HEK293 (cell line): Measurements from ENCODE around the gene ITFG2.

ENCODE experiments used
- CTCF ChIA-PET: fragments of 350-600 bp; formaldehyde crosslinking; extraction: SDS; loops from one replicate; lab custom pipeline; 2021; ENCODE audit warnings: antibody characterized with exemption; lab: Yijun Ruan, JAX
- POLR2A ChIA-PET: fragments of 300-600 bp; formaldehyde crosslinking; extraction: SDS; loops from one replicate; lab custom pipeline; 2020; ENCODE audit warnings: antibody characterized with exemption, inconsistent platforms; lab: Yijun Ruan, JAX
- H3K27ac ChIP-seq: fragments of 200-500 bp; sonication (Bioruptor generic); 2 replicates; pipeline ENCODE4 v1.5.1; 2014; ENCODE audit warnings: low read depth, low read length, control low read depth, inconsistent platforms; ENCODE audit errors: extremely low read depth
- H3K36me3 ChIP-seq, 2 experiments: fragments of 200-500 bp in 1 of 2; sonication (Bioruptor generic) in 1 of 2; 1 replicate in 1 of 2; 2 replicates in 1 of 2; pipeline ENCODE4 v1.5.1; 2014 to 2017; ENCODE audit warnings: inconsistent platforms in 2 of 2, low read length in 2 of 2; ENCODE audit not compliant: control insufficient read depth in 2 of 2, insufficient read depth in 1 of 2
- H3K4me1 ChIP-seq: fragments of 200-500 bp; sonication (Bioruptor generic); 2 replicates; pipeline ENCODE4 v1.5.1; 2014; ENCODE audit warnings: mild to moderate bottlenecking, low read length, inconsistent platforms; ENCODE audit not compliant: control insufficient read depth, insufficient read depth
- H3K4me3 ChIP-seq: 2 replicates; pipeline ENCODE4 v1.5.1; 2011; ENCODE audit warnings: low read depth, mild to moderate bottlenecking, control low read depth, low read length, moderate library complexity
- H3K9me3 ChIP-seq: fragments of 200-500 bp; sonication (Bioruptor generic); 2 replicates; pipeline ENCODE4 v1.5.1; 2014; ENCODE audit warnings: low read depth, low read length, inconsistent platforms; ENCODE audit not compliant: control insufficient read depth, insufficient read depth
- EGR2 ChIP-seq: fragments of 450-650 bp; formaldehyde crosslinking; IDR thresholded peaks from 2 replicates; pipeline ENCODE4 v1.5.1; 2016; ENCODE audit warnings: low read depth, missing biosample characterization, missing genetic modification characterization
- KLF1 ChIP-seq: fragments of 450-650 bp; formaldehyde crosslinking; IDR thresholded peaks from 2 replicates; pipeline ENCODE4 v1.5.1; 2016; ENCODE audit warnings: missing biosample characterization, missing genetic modification characterization
- KLF16 ChIP-seq: fragments of 450-650 bp; formaldehyde crosslinking; IDR thresholded peaks from 2 replicates; pipeline ENCODE4 v1.5.1; 2017; ENCODE audit warnings: missing biosample characterization, missing genetic modification characterization
- KLF7 ChIP-seq: fragments of 450-650 bp; formaldehyde crosslinking; IDR thresholded peaks from 2 replicates; pipeline ENCODE4 v1.5.1; 2016; ENCODE audit warnings: missing biosample characterization, missing genetic modification characterization, borderline replicate concordance
- OVOL3 ChIP-seq: fragments of 450-650 bp; formaldehyde crosslinking; IDR thresholded peaks from 2 replicates; pipeline ENCODE4 v1.5.1; 2016; ENCODE audit warnings: missing biosample characterization, missing genetic modification characterization
- PATZ1 ChIP-seq: fragments of 450-650 bp; formaldehyde crosslinking; IDR thresholded peaks from 2 replicates; pipeline ENCODE4 v1.5.1; 2016; ENCODE audit warnings: missing biosample characterization, missing genetic modification characterization
- SALL2 ChIP-seq: fragments of 450-650 bp; formaldehyde crosslinking; IDR thresholded peaks from 2 replicates; pipeline ENCODE4 v1.5.0; 2017; ENCODE audit warnings: missing biosample characterization, mild to moderate bottlenecking, missing genetic modification characterization, borderline replicate concordance
- ZBTB48 ChIP-seq: fragments of 450-650 bp; formaldehyde crosslinking; IDR thresholded peaks from 2 replicates; pipeline ENCODE4 v1.5.1; 2016; ENCODE audit warnings: missing biosample characterization, missing genetic modification characterization
- ZNF132 ChIP-seq: fragments of 450-650 bp; formaldehyde crosslinking; IDR thresholded peaks from 2 replicates; pipeline ENCODE4 v1.5.1; 2017; ENCODE audit warnings: missing biosample characterization, missing genetic modification characterization, borderline replicate concordance
- ZNF146 ChIP-seq: fragments of 450-650 bp; formaldehyde crosslinking; IDR thresholded peaks from 2 replicates; pipeline ENCODE4 v1.5.1; 2016; ENCODE audit warnings: missing biosample characterization, missing genetic modification characterization
- ZNF18 ChIP-seq: fragments of 450-650 bp; formaldehyde crosslinking; IDR thresholded peaks from 2 replicates; pipeline ENCODE4 v1.5.1; 2016; ENCODE audit warnings: missing biosample characterization, missing genetic modification characterization
- ZNF341 ChIP-seq: fragments of 450-650 bp; formaldehyde crosslinking; IDR thresholded peaks from 2 replicates; pipeline ENCODE4; 2016; ENCODE audit warnings: low read depth, missing biosample characterization, missing genetic modification characterization
- ZNF354C ChIP-seq: fragments of 450-650 bp; formaldehyde crosslinking; IDR thresholded peaks from 2 replicates; pipeline ENCODE4 v1.5.1; 2016; ENCODE audit warnings: missing biosample characterization, missing genetic modification characterization, low read depth, borderline replicate concordance
- ZNF37A ChIP-seq: fragments of 450-650 bp; IDR thresholded peaks from 2 replicates; pipeline ENCODE4 v1.5.1; 2018; ENCODE audit warnings: missing biosample characterization, missing genetic modification characterization
- ZNF391 ChIP-seq: fragments of 450-650 bp; formaldehyde crosslinking; IDR thresholded peaks from 2 replicates; pipeline ENCODE4 v1.5.1; 2016; ENCODE audit warnings: low read depth, missing biosample characterization, missing genetic modification characterization, borderline replicate concordance
- ZNF416 ChIP-seq: fragments of 450-650 bp; formaldehyde crosslinking; IDR thresholded peaks from 2 replicates; pipeline ENCODE4 v1.5.1; 2016; ENCODE audit warnings: missing biosample characterization, missing genetic modification characterization
- ZNF473 ChIP-seq: fragments of 450-650 bp; formaldehyde crosslinking; IDR thresholded peaks from 2 replicates; pipeline ENCODE4 v1.5.1; 2017; ENCODE audit warnings: missing biosample characterization, missing genetic modification characterization
- ZNF488 ChIP-seq: fragments of 450-650 bp; formaldehyde crosslinking; IDR thresholded peaks from 2 replicates; pipeline ENCODE4 v1.5.1; 2016; ENCODE audit warnings: missing biosample characterization, missing genetic modification characterization
- ZNF555 ChIP-seq: fragments of 450-650 bp; formaldehyde crosslinking; conservative IDR thresholded peaks from 2 replicates; pipeline ENCODE4 v1.5.1; 2017; ENCODE audit warnings: missing biosample characterization, mild to moderate bottlenecking, missing genetic modification characterization, inconsistent platforms
- ZNF558 ChIP-seq: fragments of 450-650 bp; formaldehyde crosslinking; IDR thresholded peaks from 2 replicates; pipeline ENCODE4 v1.5.1; 2016; ENCODE audit warnings: missing biosample characterization, missing genetic modification characterization
- ZSCAN23 ChIP-seq: fragments of 450-650 bp; formaldehyde crosslinking; IDR thresholded peaks from 2 replicates; pipeline ENCODE4 v1.5.1; 2016; ENCODE audit warnings: missing biosample characterization, missing genetic modification characterization
- TF ChIP-seq, protein P1 (sequence below): fragments of 450-650 bp; formaldehyde crosslinking; IDR thresholded peaks from 2 replicates; pipeline ENCODE4 v1.5.1; 2016; ENCODE audit warnings: missing biosample characterization, missing genetic modification characterization
- TF ChIP-seq, protein P2 (sequence below): fragments of 450-650 bp; formaldehyde crosslinking; IDR thresholded peaks from 2 replicates; pipeline ENCODE4 v1.5.1; 2016; ENCODE audit warnings: missing biosample characterization, missing genetic modification characterization
- TF ChIP-seq, protein P3 (sequence below): fragments of 450-650 bp; formaldehyde crosslinking; IDR thresholded peaks from 2 replicates; pipeline ENCODE4 v1.5.0; 2017; ENCODE audit warnings: missing biosample characterization, missing genetic modification characterization, borderline replicate concordance

Gene ITFG2

GRCh38 chr12:2812290-2813213, at the start of gene ITFG2:
Gene ITFG2, plus strand, starts transcription at chr12:2812668. Its CDS starts 93 bp downstream, at chr12:2812761.
- ChIA-PET CTCF (interaction anchor here (0.6 to 1.5 kb wide), 8 partner anchors 8 to 73 kb away, joined by 3 to 6 read pairs (median 4); no protein-coding TSS in a partner anchor), POLR2A (interaction anchor here (0.7 to 2.8 kb wide), 4 partner anchors 8 to 44 kb away, joined by 4 to 11 read pairs (median 6); partner anchors contain the start of genes FKBP4 and TEX52)
- H3K27ac ChIP-seq: peak within 1 kb of the TSS; percentile 85
- no peaks in the 10 kb centered on the region for H3K9me3 ChIP-seq
- H3K4me3 ChIP-seq: peak within 1 kb of the TSS; percentile 91
- H3K36me3 ChIP-seq: peaks cover 7 to 19% of the 10 kb centered on the region in 2 experiments; a peak in 2 of 3 replicates
- H3K4me1 ChIP-seq: peaks cover 5% of the 10 kb centered on the region; the same call in 1 of the 2 replicates
- TF ChIP-seq SALL2 (tag by site-specific recombination): no peak
- TF ChIP-seq ZNF391 (tag by site-specific recombination): peak; percentile 95
- TF ChIP-seq OVOL3 (tag by site-specific recombination): peak; percentile 96
- TF ChIP-seq ZNF354C (tag by site-specific recombination): no peak
- peak; percentile 95 for TF ChIP-seq KLF16
- peak; percentile 80 for TF ChIP-seq ZNF341
- TF ChIP-seq, protein P1, sequence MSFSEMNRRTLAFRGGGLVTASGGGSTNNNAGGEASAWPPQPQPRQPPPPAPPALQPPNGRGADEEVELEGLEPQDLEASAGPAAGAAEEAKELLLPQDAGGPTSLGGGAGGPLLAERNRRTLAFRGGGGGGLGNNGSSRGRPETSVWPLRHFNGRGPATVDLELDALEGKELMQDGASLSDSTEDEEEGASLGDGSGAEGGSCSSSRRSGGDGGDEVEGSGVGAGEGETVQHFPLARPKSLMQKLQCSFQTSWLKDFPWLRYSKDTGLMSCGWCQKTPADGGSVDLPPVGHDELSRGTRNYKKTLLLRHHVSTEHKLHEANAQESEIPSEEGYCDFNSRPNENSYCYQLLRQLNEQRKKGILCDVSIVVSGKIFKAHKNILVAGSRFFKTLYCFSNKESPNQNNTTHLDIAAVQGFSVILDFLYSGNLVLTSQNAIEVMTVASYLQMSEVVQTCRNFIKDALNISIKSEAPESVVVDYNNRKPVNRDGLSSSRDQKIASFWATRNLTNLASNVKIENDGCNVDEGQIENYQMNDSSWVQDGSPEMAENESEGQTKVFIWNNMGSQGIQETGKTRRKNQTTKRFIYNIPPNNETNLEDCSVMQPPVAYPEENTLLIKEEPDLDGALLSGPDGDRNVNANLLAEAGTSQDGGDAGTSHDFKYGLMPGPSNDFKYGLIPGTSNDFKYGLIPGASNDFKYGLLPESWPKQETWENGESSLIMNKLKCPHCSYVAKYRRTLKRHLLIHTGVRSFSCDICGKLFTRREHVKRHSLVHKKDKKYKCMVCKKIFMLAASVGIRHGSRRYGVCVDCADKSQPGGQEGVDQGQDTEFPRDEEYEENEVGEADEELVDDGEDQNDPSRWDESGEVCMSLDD (tag by site-specific recombination): peak; percentile 99
- peak; percentile 93 for TF ChIP-seq ZNF146 (tag by site-specific recombination)
- TF ChIP-seq ZNF555 (tag by site-specific recombination): no peak
- peak; percentile 82 for TF ChIP-seq PATZ1 (tag by site-specific recombination)
- no peak for TF ChIP-seq ZNF473 (tag by site-specific recombination)
- no peak for TF ChIP-seq ZNF132 (tag by site-specific recombination)
- TF ChIP-seq ZSCAN23 (tag by site-specific recombination): peak; percentile 86; the same call in 1 of the 2 replicates
- peak; percentile 98 for TF ChIP-seq ZBTB48 (tag by site-specific recombination)
- no peak for TF ChIP-seq EGR2 (tag by site-specific recombination)
- TF ChIP-seq ZNF416 (tag by site-specific recombination): no peak
- TF ChIP-seq, protein P2, sequence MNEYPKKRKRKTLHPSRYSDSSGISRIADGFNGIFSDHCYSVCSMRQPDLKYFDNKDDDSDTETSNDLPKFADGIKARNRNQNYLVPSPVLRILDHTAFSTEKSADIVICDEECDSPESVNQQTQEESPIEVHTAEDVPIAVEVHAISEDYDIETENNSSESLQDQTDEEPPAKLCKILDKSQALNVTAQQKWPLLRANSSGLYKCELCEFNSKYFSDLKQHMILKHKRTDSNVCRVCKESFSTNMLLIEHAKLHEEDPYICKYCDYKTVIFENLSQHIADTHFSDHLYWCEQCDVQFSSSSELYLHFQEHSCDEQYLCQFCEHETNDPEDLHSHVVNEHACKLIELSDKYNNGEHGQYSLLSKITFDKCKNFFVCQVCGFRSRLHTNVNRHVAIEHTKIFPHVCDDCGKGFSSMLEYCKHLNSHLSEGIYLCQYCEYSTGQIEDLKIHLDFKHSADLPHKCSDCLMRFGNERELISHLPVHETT (tag by site-specific recombination): peak; percentile 98
- TF ChIP-seq ZNF18 (tag by site-specific recombination): peak; percentile 55; the same call in 1 of the 2 replicates
- TF ChIP-seq ZNF558 (tag by site-specific recombination): peak; percentile 85; the same call in 1 of the 2 replicates
- TF ChIP-seq, protein P3, sequence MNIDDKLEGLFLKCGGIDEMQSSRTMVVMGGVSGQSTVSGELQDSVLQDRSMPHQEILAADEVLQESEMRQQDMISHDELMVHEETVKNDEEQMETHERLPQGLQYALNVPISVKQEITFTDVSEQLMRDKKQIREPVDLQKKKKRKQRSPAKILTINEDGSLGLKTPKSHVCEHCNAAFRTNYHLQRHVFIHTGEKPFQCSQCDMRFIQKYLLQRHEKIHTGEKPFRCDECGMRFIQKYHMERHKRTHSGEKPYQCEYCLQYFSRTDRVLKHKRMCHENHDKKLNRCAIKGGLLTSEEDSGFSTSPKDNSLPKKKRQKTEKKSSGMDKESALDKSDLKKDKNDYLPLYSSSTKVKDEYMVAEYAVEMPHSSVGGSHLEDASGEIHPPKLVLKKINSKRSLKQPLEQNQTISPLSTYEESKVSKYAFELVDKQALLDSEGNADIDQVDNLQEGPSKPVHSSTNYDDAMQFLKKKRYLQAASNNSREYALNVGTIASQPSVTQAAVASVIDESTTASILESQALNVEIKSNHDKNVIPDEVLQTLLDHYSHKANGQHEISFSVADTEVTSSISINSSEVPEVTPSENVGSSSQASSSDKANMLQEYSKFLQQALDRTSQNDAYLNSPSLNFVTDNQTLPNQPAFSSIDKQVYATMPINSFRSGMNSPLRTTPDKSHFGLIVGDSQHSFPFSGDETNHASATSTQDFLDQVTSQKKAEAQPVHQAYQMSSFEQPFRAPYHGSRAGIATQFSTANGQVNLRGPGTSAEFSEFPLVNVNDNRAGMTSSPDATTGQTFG (tag by site-specific recombination): no peak
- TF ChIP-seq ZNF488 (tag by site-specific recombination): no peak
- peak; percentile 65; the same call in 1 of the 2 replicates for TF ChIP-seq KLF7
- TF ChIP-seq ZNF37A (tag by site-specific recombination): no peak
- TF ChIP-seq KLF1 (tag by site-specific recombination): peak; percentile 76
